Left renal pelvis (tissue), 4 donors: ENCODE data around the gene SMAD4. TPM values are rescaled to one million over a fixed set of nuclear protein-coding genes. Genes with fewer than 3 reads are reported as not detected.
"Not testable (repeated sequence)": the region's sequence is repeated elsewhere in the genome, so short reads cannot be mapped to it uniquely, and the experiment has no call there.

Source experiments
- DNase-seq, 4 donors: peaks; one replicate each; pipeline ENCODE4 v3.0.0-alpha.2; 2013; ENCODE audit warnings: low read depth in 4 of 4, low spot score in 3 of 4
- polyA plus RNA-seq, 4 donors: library from polyadenylated mRNA; unstranded; fragments of 120-200 nt; gene quantifications; one replicate each; pipeline ENCODE4 v1.2.1, GENCODE V29; 2013; ENCODE audit not compliant: insufficient read length in 4 of 4

Gene SMAD4
- polyA plus RNA-seq, 4 donors, result 155 to 189 (median 170) TPM

DNA sequence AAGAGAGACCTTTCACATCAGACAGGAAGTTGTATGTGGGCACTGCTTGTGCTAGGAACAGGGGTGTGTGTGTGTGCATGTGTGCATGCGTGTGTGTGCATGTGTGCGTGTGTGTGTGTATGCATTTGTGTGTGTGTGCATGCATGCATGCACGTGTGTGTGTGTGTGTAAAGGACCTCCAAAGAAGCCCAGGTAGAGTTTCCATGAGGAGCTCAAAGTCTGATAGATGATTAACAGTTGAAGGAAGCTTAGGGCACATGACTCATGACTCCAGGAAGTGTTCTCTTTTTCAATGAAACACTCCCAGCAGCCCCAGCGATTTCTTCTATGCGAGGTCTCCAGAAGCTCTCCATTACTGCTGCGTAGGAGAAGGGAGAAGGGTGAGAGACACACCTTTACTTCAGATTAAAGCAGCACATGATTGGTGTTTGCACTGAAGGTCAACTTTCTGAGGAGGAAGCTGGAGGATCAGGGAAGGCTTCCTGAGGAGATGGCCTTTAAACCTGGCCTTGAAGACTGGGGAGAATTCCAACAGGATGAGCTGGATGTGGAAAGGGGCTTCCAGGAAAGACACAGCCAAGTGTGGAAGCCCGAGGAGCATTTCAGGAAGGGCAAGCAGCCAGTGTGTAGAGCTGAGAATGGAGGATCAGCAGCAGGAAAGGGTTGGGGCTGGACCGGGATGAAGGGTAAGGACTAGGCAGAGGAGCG is 77.7 kb downstream of the SMAD4 start:
- no peak for DNase-seq

DNA sequence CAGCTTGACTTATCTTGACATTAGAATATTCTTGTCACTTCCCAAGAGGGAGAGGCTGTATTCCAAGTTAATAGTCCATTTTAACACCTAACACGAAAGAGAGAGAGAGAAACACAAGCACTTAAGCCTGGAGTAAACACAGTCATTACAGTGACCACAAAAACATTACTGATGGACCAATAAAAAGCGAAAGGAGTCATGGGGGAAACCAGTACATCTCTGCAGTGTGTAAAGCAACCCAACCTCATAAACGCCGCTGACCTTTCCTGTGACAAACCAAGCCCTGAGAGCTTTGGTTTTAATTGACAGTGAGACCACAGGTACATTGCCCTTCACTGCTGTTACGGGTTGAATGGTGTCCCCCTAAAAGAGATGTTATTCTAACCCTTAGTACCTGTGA is 78.3 kb downstream of the SMAD4 start:
- DNase-seq, result no peak

DNA sequence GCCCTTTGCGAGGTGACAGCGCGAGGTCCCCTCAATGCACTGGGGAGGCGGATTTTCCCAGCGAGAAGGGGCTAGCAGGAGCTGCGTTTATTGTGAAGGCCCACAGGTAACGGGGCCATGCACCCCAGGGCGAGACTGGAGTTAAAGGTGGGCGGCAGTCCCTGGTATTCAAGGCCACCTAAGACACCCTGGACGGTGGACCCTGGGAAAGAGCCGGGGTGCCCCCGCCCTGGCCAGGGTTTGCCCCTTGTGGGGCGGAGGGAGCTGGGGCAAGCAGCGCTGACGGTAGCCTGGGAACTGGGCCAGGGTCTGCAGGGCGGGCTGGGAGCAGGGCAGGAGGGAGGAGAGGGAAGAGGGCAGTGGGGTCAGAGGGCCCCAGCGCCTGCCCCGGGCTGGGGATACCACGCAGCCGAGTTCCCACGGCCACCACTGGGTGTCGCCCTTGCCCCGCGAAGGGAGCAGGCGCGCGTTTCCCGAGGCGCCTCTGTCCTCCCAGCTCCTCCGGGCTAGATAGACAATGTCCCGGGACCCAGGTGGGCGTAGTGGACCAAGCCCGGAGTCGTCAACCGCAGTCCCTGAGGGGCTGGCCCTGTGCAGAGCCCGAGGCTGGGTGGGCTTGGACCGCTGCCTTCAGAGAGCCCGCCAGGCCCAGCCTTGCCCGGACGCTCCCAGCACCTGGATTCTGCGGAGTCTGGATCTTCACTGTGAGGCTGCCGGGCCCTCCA is 80.2 kb downstream of the SMAD4 start:
- peak in 1 of 4 donors; percentile 35 for DNase-seq

- DNase-seq, result not testable (repeated sequence)
Observed at GRCh38 chr18:51111633-51112355, 81.8 kb downstream of the SMAD4 start.

GRCh38 chr18:51116996-51117395 is 87.0 kb downstream of the SMAD4 start:
- DNase-seq, result not testable (repeated sequence)

DNA sequence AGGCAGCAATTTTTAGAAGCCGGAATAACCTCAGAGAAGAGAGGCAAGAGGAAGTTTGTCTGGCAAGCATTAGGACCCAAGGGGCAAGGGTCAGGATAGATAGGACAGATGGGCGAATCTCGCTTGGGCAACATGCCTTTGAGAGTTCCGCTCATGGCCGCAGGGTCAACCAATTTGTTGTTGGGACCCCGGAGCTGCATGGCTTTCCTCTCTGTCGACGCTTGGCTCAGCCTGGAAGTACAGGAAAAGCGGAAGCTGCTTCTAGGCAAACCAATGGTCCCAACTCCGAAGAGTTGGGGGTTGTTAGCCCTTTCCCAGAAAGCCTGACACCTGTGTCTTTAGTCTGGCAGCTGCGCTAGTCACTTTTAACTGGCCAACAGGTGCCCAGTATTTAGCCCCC is 89.5 kb downstream of the SMAD4 start:
- DNase-seq, result not testable (repeated sequence)

- not testable (repeated sequence) for DNase-seq
Observed at GRCh38 chr18:51119976-51120375, 90.0 kb downstream of the SMAD4 start.

- no peak for DNase-seq
Observed at GRCh38 chr18:51120809-51121596, 91.0 kb downstream of the SMAD4 start.

DNA sequence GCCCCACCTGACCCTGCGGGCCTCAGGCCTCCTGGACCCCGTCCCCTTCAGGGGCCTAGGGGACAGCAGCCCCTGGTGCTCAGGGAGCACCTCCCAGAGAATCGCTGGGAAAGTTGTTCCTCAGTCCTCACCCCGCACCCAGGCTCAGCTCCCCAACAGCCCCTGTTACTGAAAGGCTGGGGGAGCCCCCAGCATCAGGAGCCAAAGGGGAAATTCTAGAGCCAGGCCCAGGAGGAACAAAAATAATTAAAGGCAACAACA is 91.5 kb downstream of the SMAD4 start:
- no peak for DNase-seq

DNA sequence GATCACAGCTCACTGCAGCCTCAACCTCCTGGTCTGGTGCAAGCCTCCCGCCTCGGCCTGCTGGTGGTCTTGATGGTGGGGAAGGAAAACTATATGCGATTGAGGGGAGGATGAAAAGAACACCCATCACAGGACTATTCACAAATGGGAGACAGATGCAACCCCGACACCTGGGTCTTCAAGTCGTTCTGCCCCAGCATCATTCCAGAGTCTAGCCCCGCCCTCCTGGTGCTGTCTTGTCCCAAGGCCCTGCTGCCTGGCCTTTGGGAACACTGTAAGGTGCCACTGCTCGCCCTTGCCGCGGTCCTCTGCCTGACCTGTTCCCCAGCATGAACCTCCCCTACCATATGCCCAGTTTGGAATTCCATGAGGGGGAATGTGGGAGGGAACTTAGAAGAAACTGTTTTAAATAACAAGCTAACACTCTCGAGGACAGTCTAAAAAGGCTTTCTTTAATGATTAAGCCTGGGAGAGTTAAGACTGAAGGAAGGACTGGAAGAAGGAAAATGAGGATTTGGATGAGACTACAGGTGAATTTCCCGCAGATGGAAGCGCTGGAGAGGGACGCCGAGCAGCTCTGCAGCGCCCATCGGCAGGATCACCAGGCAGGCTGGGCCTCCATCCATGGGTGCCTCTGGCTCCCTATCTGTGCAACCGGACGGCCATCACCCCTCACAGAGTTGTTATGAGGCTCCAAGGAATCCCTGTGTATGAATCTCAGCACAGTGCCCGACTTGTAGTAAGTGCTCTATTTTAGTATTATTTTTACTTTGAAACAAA is 92.4 kb downstream of the SMAD4 start:
- no peak for DNase-seq

DNA sequence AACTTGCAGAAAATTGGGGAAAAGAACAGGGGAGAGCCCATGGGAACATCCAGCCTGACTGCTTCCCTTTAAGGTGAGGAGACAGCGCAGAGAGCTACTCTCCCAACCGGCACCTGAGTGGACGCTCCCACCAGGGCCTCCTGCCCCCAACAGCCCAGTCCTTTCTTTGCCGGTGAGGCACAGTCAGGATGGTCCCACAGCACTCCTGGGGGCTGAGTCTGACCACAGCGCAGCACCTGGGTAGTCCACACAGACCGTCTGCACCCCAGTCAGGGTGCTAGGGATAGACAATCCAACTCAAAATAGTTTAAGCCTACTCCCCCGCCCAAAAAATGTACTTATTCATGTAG is 93.0 kb downstream of the SMAD4 start:
- DNase-seq, result no peak

DNA sequence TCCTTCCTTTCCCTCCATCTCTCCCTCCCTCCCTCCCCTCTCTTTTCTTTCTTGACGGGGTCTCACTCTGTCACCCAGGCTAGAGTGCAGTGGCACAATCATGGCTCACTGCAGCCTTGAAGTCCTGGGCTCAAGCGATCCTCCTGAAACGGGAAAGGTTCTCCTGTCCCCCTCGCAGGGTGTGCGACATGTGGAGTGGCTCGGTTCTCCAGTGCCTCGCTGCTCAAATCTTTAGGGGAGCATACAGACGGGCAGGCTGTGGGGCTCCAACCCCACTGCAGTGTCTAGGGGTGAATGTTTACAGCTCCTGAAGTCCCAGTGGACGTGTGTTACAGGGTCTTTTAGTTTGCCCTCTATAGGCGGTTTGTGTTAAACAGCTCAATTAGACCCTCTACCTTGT is 93.5 kb downstream of the SMAD4 start:
- DNase-seq, result no peak

GRCh38 chr18:51123936-51124486 is 94.0 kb downstream of the SMAD4 start:
- no peak for DNase-seq

GRCh38 chr18:51125976-51126375 is 96.0 kb downstream of the SMAD4 start:
- DNase-seq, result no peak

- DNase-seq, result no peak
Observed at GRCh38 chr18:51127664-51128063, 97.7 kb downstream of the SMAD4 start.

GRCh38 chr18:51128533-51128932 is 98.5 kb downstream of the SMAD4 start:
- DNase-seq, result no peak

DNA sequence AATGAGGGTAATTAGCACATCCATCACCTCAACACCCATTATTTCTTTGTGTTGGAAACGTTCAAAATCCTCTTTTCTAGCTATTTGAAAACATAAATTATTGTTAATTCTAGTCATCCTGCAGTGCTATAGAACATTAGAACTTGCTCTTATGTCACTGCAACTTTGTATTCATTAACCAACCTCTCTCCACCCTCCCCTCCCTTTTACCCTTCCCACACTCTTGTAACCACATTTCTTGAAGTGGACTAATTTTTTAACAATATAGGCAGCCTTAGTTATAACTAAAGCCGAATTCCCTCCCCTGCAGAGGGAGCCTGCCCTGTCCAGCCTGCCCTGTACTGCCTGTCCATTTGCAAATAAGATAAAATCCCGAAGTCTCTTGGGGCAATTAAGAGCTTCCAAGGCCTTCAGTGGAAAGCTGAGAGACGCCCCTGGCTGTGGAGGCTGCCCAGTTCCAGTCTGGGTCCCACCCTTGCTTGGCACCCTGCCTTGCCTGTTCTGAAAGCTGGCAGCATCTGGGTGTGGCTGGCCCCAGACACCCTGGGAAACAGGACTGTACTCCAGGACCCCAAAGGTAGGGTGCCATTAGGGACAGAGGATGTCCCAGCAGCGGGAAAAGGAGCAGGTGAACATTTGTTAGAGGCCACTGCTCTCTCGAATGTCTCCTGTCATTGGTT is 102.4 kb downstream of the SMAD4 start:
- no peak for DNase-seq

GRCh38 chr18:51133580-51134160 is 103.7 kb downstream of the SMAD4 start:
- DNase-seq, result no peak
